Measurements from ENCODE around the gene OAT. TPM values are rescaled to one million over a fixed set of nuclear protein-coding genes. Genes with fewer than 3 reads are reported as not detected.
A peak's percentile ranks its signal among the peaks of the same experiment; 100 is the strongest.

Gene OAT
- total RNA-seq, 1 experiment from 2014 or later: 25.2 TPM

DNA sequence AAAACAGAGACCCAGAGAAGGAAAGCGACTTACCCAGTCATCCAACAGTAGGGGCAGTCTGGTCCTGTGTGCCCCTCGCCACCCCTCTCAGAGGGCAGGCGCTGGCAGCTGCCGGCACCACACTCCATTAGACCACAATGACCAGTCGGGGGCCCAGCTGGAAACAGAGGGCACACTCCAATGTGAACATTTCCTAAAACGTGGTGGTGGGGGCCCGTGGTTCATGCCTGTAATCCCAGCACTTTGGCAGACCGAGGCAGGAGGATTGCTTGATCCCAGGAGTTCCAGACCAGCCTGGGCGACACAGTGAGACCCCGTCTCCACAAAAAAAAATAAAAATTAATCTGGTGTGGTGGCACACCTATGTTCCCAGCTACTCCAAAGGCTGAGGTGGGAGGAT, 912 bp upstream of the OAT start:
- POLR2A ChIA-PET (ENCODE audit: low non-redundant PET): no interaction called here
- peaks cover 36% of the 10 kb centered on the region for H3K27me3 ChIP-seq (replicated peaks; ENCODE audit: insufficient read depth, low read depth, low read length, poor library complexity)
- no peaks in the 10 kb centered on the region for H3K9me3 ChIP-seq (ENCODE audit: low read depth, low read length, poor library complexity, severe bottlenecking)
- DNase-seq (ENCODE audit: low spot score): no peak
- intact Hi-C loops (cut with micrococcal nuclease; ENCODE audit: unreplicated experiment): no loop called here
- no peak for TF ChIP-seq EZH2 (IDR thresholded peaks at IDR 0.05; ENCODE audit: borderline replicate concordance, low read depth, low read length, poor library complexity, severe bottlenecking)
- TF ChIP-seq, protein P1, sequence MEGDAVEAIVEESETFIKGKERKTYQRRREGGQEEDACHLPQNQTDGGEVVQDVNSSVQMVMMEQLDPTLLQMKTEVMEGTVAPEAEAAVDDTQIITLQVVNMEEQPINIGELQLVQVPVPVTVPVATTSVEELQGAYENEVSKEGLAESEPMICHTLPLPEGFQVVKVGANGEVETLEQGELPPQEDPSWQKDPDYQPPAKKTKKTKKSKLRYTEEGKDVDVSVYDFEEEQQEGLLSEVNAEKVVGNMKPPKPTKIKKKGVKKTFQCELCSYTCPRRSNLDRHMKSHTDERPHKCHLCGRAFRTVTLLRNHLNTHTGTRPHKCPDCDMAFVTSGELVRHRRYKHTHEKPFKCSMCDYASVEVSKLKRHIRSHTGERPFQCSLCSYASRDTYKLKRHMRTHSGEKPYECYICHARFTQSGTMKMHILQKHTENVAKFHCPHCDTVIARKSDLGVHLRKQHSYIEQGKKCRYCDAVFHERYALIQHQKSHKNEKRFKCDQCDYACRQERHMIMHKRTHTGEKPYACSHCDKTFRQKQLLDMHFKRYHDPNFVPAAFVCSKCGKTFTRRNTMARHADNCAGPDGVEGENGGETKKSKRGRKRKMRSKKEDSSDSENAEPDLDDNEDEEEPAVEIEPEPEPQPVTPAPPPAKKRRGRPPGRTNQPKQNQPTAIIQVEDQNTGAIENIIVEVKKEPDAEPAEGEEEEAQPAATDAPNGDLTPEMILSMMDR (conservative IDR thresholded peaks at IDR 0.05; ENCODE audit: low read depth, low read length): no peak
- H3K4me3 ChIP-seq (ENCODE audit: low read depth, low read length, poor library complexity, severe bottlenecking): peak overlapping the region; percentile 74
- H3K4me1 ChIP-seq (ENCODE audit: insufficient read depth, low read length, poor library complexity, severe bottlenecking): no peaks in the 10 kb centered on the region
- CTCF ChIA-PET: no interaction called here
- BruUV-seq (replicated peaks): no TSS peak
- no peaks in the 10 kb centered on the region for H3K36me3 ChIP-seq (ENCODE audit: insufficient read depth, low read length, poor library complexity, severe bottlenecking)
- no peak overlapping the region for H3K27ac ChIP-seq (ENCODE audit: low read depth, low read length, poor library complexity, severe bottlenecking)

DNA sequence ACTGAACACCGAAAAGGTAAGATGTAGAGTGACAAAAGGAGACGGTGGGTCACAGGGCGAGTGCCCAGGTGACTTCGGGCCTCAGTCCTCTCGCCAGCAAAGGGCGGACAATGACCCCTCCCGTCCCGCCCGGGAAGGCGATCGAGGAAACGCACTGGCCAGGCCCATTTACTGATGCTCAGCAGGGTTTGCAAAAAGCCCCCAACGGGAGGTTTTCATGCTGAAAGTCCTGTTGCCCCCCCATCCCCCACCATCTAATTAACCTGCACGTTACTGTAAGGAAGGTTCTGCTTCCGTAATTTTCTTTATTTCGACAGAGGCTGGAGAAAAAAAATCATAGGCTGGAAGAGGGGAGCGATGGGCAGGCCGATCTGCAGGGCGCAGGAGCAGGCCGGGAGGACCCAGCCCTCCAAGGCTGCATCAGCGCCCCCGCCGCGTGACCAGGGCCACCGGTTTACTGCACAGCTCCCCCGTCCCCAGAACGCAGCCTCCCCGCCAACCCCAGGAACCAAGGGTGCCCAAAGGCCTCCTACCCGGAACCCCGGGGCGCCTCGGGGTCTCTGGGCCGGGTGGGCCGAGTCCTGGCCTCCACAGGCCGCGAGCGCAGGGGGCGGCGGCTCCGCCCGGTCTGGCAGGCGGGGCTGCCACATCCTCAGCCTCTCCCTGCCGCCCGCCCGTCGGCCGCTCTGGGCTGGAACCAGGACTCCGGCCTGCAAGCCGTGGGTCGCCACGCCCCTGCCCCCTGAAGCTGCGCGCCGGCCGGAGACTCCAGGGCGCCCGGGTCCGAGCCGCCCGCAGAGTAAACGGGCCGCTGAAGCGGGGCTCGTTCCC, 613 bp downstream of the OAT start:
- no peaks in the 10 kb centered on the region for H3K4me1 ChIP-seq (ENCODE audit: insufficient read depth, low read length, poor library complexity, severe bottlenecking)
- H3K36me3 ChIP-seq (ENCODE audit: insufficient read depth, low read length, poor library complexity, severe bottlenecking): no peaks in the 10 kb centered on the region
- intact Hi-C loops (cut with micrococcal nuclease; ENCODE audit: unreplicated experiment): no loop called here
- BruUV-seq (replicated peaks): no TSS peak
- peak; percentile 34 for DNase-seq (ENCODE audit: low spot score)
- no peaks in the 10 kb centered on the region for H3K9me3 ChIP-seq (ENCODE audit: low read depth, low read length, poor library complexity, severe bottlenecking)
- CTCF ChIA-PET: interaction anchor here (0.7 kb wide), 1 partner anchor 176 kb away, joined by 3 read pairs; no protein-coding TSS in a partner anchor
- peaks cover 28% of the 10 kb centered on the region for H3K27me3 ChIP-seq (replicated peaks; ENCODE audit: insufficient read depth, low read depth, low read length, poor library complexity)
- POLR2A ChIA-PET (ENCODE audit: low non-redundant PET): interaction anchor here (0.7 kb wide), 1 partner anchor 1339 kb away, joined by 3 read pairs; no protein-coding TSS in a partner anchor
- TF ChIP-seq EZH2 (IDR thresholded peaks at IDR 0.05; ENCODE audit: borderline replicate concordance, low read depth, low read length, poor library complexity, severe bottlenecking): no peak
- TF ChIP-seq, protein P1 (conservative IDR thresholded peaks at IDR 0.05; ENCODE audit: low read depth, low read length): no peak
- H3K27ac ChIP-seq (ENCODE audit: low read depth, low read length, poor library complexity, severe bottlenecking): no peak overlapping the region
- peak overlapping the region; percentile 74 for H3K4me3 ChIP-seq (ENCODE audit: low read depth, low read length, poor library complexity, severe bottlenecking)

DNA sequence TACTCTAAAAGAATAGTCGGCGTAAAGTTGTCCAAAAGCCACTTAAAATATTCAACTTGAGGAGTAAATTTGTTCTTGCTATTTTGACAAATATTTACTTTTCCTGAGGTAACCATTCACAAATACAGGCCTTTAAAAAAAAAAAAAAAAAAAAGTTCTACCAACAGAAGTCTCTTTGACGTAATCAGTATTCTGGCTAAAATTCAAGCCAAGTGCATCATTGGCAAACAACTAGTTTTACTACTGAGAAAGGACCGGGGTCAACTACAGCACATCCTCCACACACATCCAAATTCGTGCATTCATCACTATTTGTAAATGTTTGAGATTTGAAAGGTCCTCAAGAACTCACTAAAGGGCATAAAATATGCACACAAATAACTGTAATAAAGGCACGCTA, 2.0 kb downstream of the OAT start:
- no TSS peak for BruUV-seq (replicated peaks)
- Histone ChIP-seq H3K4me3 (ENCODE audit: low read depth, low read length, poor library complexity, severe bottlenecking) (no peak overlapping the region), H3K4me1 (ENCODE audit: insufficient read depth, low read length, poor library complexity, severe bottlenecking) (no peaks in the 10 kb centered on the region), H3K9me3 (ENCODE audit: low read depth, low read length, poor library complexity, severe bottlenecking) (no peaks in the 10 kb centered on the region), H3K36me3 (ENCODE audit: insufficient read depth, low read length, poor library complexity, severe bottlenecking) (no peaks in the 10 kb centered on the region), H3K27me3 (replicated peaks; ENCODE audit: insufficient read depth, low read depth, low read length, poor library complexity) (peaks cover 16% of the 10 kb centered on the region), H3K27ac (ENCODE audit: low read depth, low read length, poor library complexity, severe bottlenecking) (no peak overlapping the region)
- no peak for DNase-seq (ENCODE audit: low spot score)
- intact Hi-C loops (cut with micrococcal nuclease; ENCODE audit: unreplicated experiment): no loop called here
- no peak for TF ChIP-seq EZH2 (IDR thresholded peaks at IDR 0.05; ENCODE audit: borderline replicate concordance, low read depth, low read length, poor library complexity, severe bottlenecking)
- ChIA-PET POLR2A (ENCODE audit: low non-redundant PET) (interaction anchor here (0.6 kb wide), 1 partner anchor 10 kb away, joined by 5 read pairs; no protein-coding TSS in a partner anchor), CTCF (no interaction called here)
